Left lobe of liver (tissue), 2 donors: ENCODE results near the gene CYGB. TPM values are rescaled to one million over a fixed set of nuclear protein-coding genes. Genes with fewer than 3 reads are reported as not detected.
A peak's percentile ranks its signal among the peaks of the same experiment; 100 is the strongest.
"Not testable (repeated sequence)": the region's sequence is repeated elsewhere in the genome, so short reads cannot be mapped to it uniquely, and the experiment has no call there.

Source experiments
- ATAC-seq: fragments of 200-7000 bp; cut with Tn5 transposase; one replicate; pipeline ENCODE4 v1.9.1; 2020; ENCODE audit warnings: mild to moderate bottlenecking, moderate library complexity
- DNase-seq: peaks from one replicate; pipeline ENCODE4 v3.0.0-alpha.2; 2020; ENCODE audit warnings: low spot score
- total RNA-seq: library from RNA; stranded (reverse); gene quantifications from one replicate; pipeline ENCODE4 v1.2.1, GENCODE V29; 2021
- donor health status: DM: no; HTN: no; CAD: no; lungs with moderate emphysema.
- donor health status: DM: no; HTN: yes; CAD: no.

Gene CYGB
- total RNA-seq, 1 donor from 2014 or later: 5.0 TPM

DNA sequence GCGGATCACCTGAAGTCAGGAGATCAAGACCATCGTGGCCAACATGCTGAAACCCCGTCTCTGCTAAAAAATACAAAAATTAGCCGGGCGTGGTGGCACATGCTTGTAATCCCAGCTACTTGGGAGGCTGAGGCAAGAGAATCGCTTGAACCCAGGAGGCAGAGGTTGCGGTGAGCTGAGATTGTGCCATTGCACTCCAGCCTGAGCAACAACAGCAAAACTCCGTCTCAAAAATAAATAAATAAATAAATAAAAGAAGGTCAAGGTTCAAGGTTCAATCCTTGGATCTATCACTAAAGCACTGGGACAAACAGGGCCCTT is 12.0 kb downstream of the CYGB start:
- not testable (repeated sequence) for ATAC-seq

DNA sequence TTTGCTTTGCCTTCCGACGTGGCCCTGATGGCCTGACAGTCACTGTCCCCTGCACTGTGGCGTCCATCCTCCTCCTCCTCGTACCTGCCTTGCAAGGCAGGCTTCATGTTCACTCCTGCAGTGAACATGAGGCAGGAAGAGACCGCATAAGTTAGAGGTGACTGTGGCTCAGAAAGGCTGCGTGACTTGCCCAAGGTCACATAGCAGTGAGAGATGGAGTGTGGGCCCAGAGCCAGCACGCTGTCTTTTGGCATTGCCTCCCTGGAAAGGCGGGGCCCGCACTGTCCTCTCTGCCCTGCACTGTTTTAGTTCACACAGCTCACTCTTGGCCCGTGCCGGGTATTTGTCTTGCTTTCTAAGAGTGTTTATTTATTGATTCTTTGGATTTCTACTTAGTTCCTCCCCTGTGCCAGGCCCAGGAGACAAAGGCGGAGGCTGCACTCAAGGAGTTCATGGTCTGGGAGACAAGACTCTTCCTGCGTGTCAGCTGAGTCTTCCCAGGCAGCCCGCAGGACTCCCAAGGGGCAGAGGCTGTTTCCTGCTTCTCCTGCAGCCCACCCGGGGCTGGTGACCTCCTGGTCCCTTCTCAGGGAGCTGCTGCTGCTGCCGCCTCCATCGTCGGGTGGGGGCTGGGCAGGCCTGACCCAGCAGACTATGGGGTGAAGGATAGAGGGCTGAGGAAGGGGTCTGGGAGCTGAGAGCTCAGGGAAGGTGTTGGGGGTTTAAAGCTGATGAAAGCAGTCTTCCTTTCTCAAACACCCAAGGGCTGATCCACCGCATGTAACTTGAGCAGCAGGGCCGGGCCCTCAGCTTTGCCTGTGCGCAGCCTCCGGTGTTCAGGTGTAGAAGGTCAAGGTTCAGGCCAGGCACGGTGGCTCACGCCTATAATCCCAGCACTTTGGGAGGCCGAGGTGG is 12.7 kb downstream of the CYGB start:
- peak; percentile 62 for ATAC-seq
- peak; percentile 69 for DNase-seq

More for the DNA sequence above, 12.0 kb downstream of the CYGB start:
- DNase-seq: not testable (repeated sequence)

DNA sequence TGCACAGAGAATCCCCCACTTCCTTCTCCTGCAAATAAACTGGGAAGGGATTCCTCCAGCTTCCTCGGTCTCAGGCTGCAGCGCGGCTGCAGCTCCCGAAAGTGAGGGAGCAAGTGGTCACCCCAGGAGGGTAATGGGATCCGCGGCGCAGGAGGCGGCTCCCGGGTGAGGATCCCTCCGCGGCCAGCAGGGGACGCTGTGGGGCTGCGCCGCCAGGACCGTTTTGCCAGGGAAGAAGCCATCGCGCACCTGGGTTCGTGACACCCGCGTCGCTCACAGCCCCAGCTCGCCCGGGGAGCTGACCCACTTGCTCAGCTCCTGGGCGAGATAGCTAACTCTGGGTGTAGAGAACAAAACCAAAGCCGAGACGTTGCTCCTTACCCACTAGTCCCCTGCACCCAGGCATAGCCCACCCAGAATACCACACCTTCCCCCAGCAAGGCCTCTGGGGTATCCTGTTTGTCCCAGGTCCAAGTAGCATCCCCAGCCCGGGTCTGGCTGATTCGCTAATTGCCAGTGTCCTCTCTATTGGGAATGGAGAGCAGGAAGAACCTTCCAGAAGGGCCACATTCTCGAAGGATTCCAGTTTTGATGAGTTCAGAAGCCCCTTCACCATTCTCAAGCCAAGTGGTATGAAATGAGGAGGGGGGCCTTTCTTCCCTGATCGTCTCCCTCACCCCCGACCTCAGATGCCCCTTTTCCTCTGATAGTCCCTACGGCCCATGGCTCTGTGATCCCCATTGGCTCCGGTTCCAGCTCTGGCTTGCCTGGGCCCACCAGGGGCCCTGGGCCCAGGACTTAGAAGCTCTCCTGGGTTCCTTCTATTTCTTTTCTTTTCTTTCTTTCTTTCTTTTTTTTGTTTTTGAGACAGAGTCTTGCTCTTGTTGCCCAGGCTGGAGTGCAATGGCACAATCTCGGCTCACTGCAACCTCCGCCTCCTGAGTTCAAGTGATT is 14.1 kb downstream of the CYGB start:
- peak; percentile 81 for DNase-seq
- ATAC-seq: peak; percentile 91

DNA sequence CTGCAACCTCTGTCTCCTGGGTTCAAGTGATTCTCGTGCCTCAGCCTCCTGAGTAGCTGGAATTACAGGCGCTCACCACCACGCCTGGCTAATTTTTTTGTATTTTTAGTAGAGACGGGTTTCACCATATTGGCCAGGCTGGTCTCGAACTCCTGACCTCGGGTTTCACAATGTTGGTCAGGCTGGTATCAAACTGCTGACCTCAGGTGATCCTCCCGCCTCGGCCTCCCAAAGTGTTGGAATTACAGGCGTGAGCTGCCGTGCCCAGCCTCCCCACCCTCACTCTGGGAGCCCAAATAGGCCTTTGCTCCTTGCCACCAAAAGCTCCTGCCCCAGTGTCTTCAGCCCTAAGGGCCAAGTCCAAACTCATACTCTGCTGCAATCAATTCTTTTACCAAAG is 15.8 kb downstream of the CYGB start:
- ATAC-seq: peak; percentile 13
- not testable (repeated sequence) for DNase-seq

DNA sequence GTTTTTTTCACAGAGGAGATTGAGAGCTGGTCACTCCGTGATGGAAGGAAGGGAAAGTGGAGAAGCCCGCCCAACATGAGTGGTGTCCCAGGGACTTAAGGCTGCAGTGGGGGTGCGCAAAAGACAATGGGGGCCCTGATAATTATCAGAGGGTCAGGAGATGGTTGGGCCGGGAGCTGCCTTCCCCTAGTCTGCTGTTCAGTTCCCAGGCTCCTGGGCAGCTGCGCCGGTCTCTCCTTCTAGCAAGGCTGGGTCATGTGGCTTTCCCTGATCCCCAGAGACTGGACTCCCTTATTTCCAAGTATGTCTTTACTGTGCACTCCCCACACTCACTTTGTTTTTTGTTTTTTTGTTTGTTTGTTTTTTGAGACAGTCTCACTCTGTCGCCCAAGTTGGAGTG is 16.2 kb downstream of the CYGB start:
- DNase-seq (no peak), ATAC-seq (no peak)

DNA sequence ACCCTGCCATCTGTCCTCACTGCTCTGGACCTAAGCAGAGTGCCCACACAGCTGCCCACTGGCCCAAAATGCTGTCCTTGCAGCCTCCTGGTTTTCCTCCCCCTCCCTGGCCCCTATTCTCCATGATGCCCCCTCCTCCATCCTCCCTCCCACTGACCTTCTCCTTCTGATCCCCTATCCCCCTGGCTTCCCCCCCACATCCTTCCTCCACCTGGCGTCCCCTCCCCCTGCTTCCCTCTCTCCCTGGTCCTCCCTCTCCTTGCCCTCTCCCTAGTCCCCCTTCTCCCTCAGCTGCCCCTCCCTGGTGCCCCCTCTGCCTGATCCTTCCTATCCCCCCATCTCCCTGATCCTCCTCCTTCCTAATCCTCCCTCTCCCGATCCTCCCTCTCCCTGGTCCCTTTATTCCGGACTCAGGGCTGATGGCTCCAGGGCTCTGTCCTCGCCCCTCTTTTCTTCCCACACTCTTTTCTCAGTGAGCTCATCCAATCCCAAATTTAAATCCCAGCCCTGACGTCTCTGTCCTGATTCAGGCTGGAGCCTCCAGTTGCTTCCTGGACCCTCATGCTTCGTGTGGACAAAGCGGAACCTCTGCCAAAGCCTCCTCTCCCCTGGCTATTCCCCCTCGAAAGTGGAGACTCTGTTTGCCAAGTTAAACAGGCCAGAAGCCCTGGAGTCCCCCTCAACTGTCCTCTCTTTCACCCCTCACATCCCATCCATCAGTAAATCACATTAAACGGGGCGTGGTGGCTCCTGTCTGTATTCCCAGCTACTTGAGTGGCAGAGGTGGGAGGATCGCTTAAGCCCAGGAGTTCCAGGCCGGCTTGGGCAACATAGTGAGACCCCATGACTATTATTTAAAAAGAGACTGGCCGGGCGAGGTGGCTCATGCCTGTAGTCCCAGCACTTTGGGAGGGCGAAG is 18.2 kb downstream of the CYGB start:
- ATAC-seq (no peak), DNase-seq (no peak)

DNA sequence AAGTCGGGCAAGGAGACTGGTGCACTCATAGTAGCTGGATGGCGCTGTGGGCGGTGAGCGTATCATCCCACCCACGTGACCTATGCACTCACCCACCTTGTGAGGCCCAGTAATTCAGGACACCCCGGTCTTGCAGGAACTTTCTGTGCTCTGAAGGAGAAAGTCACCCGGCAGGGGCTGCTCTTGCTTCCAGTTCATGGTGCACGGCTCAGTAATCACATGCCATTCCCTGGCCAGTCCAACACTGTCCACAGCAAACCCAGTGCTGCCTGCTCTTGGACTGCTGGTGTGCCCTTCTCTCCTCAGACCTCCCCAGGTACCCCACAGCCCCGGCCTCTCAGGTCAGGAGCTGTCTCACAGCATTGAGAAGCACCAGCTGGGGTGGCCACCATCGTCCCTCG is 19.9 kb downstream of the CYGB start:
- no peak for ATAC-seq
- DNase-seq: no peak

DNA sequence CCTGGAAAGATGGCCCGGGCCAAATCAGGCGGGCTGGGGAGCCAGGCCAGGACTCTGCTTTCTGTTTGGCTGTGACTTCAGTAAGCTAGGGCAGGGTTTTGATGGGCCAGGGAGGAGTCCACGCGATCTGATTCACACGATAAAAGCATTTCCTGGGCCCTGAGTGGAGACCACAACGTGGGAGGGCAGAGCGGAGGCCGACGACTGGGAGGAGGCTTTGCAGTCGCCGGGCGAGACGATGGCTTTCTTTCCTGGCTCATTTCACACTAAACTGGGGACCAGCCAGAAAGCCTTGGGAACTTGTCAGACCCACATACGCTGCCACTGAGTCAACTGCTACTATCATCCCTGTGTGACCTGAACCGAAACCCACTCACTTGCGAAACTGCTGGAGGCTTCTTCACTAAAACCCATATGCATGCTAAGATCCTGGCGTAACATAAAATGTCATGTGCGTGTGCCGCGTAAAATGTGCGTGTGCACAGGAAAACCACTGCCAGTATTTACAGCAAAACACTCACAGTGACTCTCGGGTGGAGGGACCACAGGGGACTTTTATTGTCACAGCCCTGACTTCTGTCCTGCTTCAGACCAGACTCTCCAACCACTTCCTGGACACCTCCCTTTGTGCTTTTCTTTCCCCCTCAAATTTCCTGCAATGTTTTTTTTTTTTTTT is 22.1 kb downstream of the CYGB start:
- peak; percentile 31 for ATAC-seq
- DNase-seq: no peak

DNA sequence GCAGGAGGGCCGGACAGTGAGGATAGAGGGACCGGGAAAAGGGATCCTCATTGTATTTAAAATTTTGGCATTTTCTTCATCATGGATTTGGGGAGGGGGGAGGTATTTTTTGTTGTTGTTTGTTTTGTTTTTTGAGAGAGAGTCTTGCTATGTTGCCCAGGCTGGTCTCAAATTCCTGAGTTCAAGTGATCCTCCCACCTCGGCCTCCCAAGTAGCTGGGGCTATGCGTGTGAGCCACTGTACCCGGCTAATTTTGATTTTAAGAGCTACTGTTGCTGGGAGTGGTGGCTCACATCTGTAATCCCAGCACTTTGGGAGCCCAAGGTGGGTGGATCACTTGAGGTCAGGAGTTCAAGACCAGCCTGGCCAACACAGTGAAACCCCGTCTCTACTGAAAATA is 23.2 kb downstream of the CYGB start:
- not testable (repeated sequence) for ATAC-seq, DNase-seq

DNA sequence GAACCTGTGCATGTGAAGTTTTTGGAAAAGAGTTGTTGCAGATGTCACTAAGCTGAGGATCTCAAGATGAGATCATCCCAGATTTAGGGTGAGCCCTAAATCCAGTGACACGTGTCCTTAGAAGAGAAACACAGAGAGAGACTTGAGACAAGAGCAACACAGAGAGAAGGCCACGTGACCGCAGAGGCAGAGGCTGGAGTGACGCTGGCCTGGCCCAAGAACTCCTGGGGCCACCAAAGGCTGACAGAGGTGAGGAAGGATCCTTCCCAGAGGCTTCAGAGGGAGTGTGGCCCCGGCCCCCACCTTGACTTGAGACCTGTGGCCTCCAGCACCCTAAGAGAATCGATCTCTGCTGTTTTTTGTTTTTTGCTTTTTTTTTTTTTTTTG is 24.2 kb downstream of the CYGB start:
- DNase-seq: no peak
- ATAC-seq: no peak

DNA sequence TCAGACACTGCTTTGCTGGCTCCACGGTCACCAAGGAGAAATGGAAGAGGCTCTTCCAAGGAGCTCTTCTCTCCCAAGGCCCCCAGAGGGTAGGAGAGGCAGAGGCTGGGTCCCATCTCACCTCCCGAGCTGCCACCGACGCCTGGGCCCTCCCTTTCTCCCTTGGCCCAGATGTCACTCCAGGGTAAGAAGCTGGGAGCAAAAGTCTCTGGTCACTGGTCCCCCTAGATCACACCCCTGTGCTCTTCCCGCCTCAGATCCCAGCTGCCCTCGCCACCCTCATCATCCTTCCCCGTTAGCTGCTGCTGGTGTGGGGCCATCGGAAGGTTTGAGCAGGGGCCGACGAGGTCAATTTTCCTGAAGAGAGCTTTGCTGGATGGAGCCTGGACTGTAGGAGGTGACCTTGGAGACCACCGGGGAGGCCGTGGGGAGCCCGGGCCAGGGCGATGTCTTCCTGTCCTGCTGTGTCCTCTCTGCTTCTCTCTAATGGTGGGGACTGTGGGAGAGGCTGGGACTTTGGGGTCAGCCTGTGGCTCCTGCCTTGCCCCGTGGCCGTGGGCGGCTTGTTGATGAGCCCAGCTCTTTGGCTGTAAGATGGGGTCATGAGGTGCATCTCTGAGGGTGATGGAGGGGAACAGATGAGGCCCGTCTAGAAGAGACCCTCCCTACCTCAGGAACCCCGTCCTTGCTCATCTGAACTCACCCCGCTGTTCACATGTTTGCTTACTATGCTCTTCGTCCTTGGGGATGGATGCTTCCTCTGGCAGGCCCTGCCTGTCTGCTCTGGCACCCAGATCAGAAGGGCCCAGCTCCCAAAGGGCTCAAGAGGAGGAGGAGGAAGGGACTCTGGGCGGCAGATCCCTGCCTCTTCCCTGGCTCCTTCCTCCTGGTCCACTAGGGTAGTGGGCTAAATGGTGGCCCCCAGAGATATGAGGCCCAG is 24.9 kb downstream of the CYGB start:
- DNase-seq: no peak

DNA sequence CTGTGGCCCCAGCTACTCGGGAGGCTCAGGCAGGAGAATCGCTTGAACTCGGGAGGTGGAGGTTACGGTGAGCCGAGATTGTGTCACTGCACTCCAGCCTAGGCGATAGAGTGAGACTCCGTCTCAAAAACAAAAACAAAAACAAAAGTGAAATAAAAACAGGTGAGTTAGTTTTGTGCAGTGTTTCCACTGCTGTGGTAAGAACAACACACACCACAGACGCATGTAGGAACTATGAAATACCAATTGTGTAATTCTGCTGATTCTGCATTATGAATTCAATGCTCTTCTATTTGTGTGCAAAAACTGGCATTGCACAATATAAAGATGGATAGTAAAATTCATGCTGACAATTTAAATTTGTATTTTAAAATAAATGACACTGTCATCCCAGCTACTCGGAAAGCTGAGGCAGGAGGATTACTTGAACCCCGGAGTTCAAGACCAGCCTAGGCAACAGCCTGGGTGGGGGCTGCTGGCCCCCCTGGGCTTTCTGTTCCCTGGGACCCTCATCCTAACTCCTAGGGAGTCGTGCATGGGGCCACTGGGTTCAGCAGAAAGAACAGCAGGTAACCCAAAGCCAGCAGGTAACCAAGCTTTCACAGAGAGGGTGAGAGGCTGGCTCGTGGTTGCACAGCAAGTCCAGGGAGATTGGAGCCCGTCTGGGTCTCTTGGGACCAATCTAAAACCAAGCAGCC is 25.7 kb downstream of the CYGB start:
- ATAC-seq: no peak
- DNase-seq: no peak

More for the DNA sequence above, 24.9 kb downstream of the CYGB start:
- no peak for ATAC-seq

DNA sequence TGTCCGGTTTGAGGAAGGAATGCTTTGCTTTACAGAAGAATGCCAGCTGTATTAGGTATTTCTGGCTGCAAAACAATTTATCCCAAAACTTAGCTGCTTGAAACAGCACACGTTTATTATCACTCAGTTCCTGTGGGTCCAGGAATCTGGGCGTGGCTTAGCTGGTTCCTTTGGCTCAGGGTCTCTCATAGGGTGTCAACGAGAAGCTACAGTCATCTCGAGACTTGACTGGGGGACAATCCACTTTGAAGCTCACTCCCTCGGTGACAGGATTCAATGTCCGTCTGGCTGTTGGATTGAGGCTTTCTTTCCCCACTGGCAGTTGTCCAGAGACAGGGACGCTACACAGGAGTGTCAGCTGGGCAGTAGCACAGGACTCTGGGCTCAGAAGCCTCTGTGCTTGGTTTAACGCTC is 26.7 kb downstream of the CYGB start:
- DNase-seq (no peak), ATAC-seq (peak; percentile 29)

DNA sequence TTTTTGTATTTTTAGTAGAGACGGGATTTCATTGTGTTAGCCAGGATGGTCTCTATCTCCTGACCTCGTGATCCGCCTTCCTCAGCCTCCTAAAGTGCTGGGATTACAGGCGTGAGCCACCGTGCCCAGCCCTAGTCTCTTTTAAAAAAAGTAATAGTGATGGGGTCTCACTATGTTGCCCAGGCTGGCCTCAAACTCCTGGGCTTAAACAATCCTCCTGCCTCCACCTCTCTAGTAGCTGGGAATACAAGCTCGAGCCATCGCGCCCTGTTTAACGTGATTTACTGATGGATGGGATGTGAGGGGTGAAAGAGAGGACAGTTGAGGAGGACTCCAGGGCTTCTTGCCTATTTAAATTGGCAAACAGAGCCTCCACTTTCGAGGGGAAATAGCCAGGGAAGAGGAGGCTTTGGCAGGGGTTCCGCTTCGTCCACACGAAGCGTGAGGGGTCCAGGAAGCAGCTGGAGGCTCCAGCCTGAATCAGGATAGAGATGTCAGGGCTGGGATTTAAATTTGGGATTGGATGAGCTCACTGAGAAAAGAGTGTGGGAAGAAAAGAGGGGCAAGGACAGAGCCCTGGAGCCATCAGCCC is 28.9 kb downstream of the CYGB start:
- ATAC-seq, DNase-seq: not testable (repeated sequence)

DNA sequence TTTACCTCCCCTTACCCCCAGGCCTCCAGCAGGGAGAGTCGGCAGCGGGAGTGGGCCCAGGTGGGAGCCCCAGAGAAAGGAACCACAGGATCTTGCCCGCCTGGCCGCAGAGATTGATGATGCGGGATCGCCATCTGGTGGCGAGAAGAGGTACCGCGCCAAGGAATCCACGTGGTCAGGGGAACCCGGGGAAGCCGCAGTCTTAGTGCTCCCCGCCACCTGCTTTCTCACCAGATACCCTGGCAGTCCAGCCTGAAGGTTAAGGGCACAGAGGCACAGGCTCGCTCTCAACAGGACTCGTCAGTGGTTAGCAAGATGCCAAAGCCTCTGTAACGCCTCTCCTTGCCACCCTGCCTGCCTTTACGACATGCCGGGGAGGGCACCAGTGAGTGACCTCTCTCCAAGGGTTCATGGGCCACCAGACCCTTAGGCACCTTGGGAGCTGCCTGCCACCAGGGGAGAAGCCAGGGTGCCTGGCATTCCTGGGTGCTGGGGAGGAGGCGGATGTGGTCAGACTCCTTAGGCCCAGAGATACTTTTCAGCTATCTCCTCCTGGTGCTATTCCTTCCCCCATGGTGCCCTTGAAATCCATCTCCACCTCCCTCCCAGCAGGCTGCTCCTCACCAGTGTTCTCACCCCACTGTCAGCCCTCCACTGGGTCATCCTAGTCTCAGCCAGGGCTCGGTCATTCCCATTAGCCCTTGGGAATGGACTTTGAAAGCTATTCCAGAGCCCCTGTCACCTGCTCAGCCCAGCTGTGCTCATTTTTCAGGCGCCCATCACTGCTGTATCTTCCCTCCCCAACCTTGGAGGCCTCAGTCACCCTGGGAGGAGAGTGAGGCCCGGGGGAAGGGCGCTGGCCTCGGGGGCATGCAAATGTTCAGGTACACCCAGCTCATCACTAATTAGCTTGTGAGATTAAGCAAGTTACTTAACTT is 30.8 kb downstream of the CYGB start:
- DNase-seq (peak; percentile 82), ATAC-seq (peak; percentile 92)

DNA sequence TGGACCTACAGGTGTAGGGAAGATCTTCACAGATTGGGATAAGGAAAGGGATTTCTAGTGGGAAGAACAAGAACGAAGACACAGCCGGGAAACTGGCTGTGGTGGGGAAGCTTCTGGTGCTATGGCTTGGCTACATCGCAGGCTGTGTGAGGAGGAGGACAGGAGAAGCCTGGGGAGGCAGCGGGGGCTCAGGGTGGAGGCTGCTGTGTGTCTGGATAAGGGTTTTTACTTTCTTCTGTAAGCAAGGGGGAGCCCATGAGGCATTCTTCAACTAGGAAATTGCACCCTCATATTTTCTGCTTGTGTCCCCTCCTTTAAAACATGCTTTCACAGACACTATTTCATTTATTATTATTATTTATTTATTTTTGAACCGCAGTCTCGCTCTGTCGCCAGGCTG is 33.4 kb downstream of the CYGB start:
- ATAC-seq: no peak
- DNase-seq: no peak
